GF-D8 (cell line): ENCODE data around the gene RAB38.
A peak's percentile ranks its signal among the peaks of the same experiment; 100 is the strongest.

Source experiments
- DNase-seq: peaks from one replicate; lab custom pipeline; 2025; lab: John Stamatoyannopoulos, UW

Gene RAB38

DNA sequence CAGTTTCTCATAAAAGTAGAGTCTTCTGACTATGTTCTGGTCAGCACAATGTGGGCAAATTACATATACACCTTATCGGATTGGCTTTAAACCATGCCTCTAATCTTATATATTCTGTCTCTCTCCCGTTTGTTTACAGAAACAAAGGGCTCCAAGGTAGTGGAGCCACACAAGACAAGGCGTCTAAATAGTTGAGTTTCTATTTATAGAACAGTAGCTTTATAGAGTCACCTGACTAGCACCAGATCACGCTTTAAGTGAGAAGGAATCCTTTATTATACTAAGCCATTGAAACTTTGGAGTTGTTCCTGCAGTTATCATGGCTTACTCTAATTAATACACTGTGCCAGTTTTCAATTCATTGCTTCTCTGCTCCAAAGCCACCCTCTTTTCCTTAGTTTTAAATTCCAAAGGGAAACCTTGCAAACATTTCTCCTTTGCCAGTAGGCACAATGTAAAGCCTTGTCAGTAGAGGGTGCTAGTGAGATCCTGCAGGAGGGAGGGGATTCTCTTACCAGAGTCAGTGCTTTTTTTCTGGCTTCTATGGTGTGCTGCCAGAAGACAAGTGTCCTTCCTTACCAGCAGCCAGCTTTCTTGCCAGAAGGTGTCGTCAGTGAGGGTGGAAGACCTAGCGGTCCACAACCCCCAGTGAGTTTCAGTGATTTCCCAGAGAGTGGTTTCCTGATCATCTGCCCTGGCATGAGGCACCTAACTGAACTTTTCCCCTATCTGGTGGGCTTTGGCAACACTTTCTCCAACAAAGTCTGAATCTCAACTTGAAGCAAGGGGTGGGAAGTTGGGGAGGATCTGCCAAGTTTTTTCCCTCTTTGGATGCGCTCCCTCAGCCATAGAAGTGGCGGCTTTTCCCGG lies 71.7 kb downstream of the RAB38 start:
- peak; percentile 29 for DNase-seq

DNA sequence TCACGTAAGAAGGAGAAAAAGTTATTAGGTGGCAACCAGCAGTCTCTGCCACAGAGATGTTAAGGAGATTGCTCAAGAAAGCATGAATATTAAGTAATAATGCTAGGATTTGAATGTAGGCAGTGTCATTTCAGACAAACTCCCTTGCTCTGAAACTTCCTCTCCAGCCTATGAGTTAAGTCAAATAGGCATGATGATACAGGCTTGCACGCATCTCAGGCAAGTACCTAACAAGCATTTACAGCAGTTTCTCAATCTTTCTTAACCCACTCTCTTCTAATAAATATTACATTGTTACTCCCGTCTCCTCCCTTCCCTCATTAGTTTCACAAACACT lies 72.7 kb downstream of the RAB38 start:
- DNase-seq = no peak

DNA sequence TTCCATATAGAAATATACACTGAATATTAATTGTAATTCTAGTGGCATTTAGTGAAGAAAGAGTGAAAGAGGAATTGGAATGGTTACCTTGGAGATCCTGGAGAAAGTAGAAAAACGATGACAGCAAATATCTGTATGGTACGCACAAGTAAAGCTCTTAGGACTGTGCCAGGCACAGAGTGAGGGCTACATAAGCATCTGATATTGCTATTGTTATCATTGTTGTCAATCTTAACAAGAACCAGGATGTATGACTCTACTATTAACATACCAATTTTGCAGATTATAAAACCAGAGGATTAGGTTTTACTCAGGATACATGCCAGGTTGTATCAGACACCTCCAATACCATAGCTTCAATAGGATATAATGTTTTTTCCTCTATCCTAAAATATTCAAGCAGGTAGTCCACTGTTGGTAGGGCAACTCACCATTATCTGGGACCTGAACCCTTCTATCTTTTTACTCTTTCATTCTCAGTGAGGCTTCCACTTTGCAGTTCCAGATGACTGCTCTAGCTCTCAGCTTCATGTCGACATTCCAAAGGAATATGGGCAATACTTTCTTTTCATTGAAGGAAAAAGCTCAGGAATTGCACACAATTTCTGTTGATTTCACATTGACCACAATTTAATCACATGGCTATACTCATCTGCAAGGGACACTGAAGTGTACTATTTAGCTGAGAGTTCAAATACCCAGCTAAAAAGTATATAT lies 73.2 kb downstream of the RAB38 start:
- no peak for DNase-seq

GRCh38 chr11:88100151-88100550 lies 75.1 kb downstream of the RAB38 start:
- no peak for DNase-seq

DNA sequence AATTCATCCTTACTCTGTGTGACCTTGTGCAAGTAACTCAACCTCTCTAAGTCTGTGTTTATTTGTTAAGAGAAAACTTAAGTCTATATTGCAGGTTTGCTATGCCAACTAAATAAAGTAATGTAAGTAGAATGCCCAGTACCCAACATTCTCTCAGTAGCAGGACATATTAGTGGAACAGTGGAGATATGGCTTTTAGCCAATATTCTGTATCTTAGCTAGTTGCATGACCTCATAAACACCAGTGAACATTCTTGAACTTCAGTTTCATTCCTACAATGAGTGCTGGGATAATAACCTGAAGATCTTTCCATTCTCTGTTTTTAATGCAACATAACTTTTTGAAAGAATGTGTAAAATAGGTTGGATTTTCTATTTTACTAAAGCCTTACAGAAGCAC lies 77.0 kb downstream of the RAB38 start:
- no peak for DNase-seq

DNA sequence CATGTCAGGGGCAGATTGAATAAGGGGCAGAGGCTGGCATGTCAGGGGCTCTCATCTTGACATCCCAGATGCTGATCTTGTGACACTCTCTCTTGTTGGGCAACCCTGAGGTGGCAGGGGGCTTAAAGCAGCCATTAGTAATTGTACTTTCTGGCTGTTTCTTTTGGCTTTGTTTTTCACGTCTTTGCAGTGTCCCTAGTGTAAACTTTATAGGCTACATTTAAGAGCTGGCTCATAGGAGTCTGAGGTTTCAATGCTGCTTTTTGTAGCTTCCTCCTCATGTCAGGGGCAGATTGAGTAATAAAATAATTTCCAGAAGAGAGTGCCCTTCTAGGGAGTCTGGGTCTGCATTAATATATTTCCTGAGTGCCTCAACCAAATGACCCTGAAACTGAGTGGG lies 86.1 kb downstream of the RAB38 start:
- no peak for DNase-seq

- no peak for DNase-seq
These were observed 87.9 kb downstream of the RAB38 start for GRCh38 chr11:88087337-88087736.

DNA sequence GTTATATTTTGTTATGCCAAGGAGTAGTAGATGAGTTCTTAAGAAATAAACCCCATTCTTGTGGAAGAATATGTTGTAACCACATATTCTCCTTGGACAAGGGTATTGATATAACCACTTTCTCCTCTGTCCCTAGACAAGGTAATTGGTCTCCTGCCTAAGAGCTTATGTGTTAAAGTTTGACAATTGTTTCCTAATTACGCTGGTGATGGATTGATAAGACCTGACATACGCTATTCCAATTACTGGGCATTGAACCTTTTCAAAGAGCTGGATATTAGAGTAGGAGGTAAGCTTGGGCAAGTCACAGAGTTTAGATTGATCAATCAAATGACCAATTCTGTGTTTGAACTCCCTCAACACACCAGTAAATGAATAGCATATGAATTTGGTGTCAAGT lies 88.9 kb downstream of the RAB38 start:
- no peak for DNase-seq

- no peak for DNase-seq
These were observed 104.8 kb downstream of the RAB38 start for GRCh38 chr11:88070437-88070836.

GRCh38 chr11:88068848-88069554 lies 106.2 kb downstream of the RAB38 start:
- DNase-seq = no peak

DNA sequence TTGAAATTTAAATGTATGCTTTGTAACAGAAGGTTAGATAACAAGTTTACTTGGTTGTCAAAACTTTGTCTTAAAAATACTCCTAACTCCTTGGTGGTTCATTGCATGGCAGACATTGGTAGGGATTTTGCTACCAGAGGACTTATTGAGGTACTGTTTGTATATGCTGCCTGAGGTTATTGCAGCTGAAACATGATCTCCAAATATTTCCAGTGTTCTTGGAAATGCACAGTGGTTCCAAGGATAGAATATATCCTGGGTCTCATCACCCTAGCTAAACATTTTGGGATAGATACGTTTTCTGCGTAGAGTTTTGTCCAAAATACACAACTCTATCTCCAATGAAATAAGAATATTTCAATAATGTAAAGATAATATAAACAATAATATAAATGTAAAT lies 109.2 kb downstream of the RAB38 start:
- no peak for DNase-seq

GRCh38 chr11:88064097-88064705 lies 111.0 kb downstream of the RAB38 start:
- DNase-seq = no peak
